Measurements from ENCODE around the gene CEP85L.

The CEP85L gene

DNA sequence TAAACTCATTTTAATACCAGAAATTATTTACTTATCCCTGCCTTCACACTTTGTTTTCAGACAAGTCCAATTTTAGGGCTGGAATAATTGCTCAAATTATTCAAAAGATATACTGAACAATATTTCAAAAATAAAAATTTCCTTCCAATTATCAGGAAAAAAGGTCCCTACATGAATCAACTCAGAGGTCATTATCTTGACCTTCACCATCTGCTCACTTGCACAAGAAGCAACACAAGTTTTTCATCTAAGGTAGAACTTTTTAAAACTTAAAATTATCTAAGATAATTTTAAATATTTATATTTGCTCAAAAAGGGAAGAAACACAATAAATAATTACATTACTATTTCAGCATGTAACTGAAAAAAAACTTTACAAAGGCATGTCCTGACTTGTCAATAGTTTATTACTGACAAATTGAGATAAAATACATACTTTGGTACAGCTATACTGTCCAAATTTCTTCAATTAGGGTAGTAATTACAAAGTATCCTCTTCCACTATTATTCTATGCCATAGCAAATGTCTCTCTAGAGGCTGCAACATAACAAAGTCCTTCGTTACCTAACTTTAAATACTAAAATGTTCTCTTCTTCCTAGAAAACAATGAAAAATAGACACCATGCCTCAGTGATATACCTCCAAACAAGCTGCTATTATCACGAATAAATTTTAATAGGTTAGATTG is 2.4 kb downstream of the CEP85L start:
- FAIRE-seq (no peak), DNase-seq (ENCODE audit: insufficient read length, low spot score) (no peak)
- TF ChIP-seq PAX5 (IDR thresholded peaks at IDR 0.05; ENCODE audit: insufficient read depth, low read length, severe bottlenecking) (no peak), POLR2AphosphoS5 (IDR thresholded peaks at IDR 0.05; ENCODE audit: low read depth, low read length) (no peak), POU2F2 (IDR thresholded peaks at IDR 0.05; ENCODE audit: low read depth, low read length) (no peak), TAF1 (IDR thresholded peaks at IDR 0.05; ENCODE audit: low read depth, low read length) (no peak), POLR2A (IDR thresholded peaks at IDR 0.05; ENCODE audit: low read depth, low read length) (no peak), SPI1 (IDR thresholded peaks at IDR 0.05; ENCODE audit: low read depth, low read length) (no peak)

- DNase-seq (ENCODE audit: insufficient read length, low spot score) (no peak), FAIRE-seq (no peak)
- no peak for TF ChIP-seq PAX5 (IDR thresholded peaks at IDR 0.05; ENCODE audit: insufficient read depth, low read length, severe bottlenecking)
- no peak for TF ChIP-seq SPI1 (IDR thresholded peaks at IDR 0.05; ENCODE audit: low read depth, low read length)
- TF ChIP-seq POU2F2 (IDR thresholded peaks at IDR 0.05; ENCODE audit: low read depth, low read length) = no peak
- no peak for TF ChIP-seq POLR2A (IDR thresholded peaks at IDR 0.05; ENCODE audit: low read depth, low read length)
- TF ChIP-seq POLR2AphosphoS5 (IDR thresholded peaks at IDR 0.05; ENCODE audit: low read depth, low read length) = no peak
- TF ChIP-seq TAF1 (IDR thresholded peaks at IDR 0.05; ENCODE audit: low read depth, low read length) = no peak
These were observed 4.4 kb downstream of the CEP85L start for GRCh38 chr6:118646977-118647376.

DNA sequence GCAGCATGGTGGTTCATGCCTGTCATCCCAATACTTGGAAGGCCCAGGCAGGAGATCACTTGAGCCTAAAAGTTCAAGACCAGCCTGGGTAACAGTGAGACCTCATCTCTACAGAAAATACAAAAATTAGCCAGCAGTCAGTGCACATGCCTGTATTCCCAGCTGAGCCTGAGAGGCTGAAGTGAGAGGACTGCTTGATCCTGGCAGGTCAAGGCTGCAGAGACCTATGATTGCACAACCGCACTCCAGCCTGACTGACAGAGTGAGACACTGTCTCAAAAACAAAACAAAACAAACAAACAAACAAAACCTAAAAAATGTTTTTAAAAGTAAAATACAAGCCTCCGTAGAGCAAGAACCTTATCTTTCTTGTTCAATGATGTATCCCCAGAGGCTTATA is 6.0 kb downstream of the CEP85L start:
- no peak for TF ChIP-seq PAX5 (IDR thresholded peaks at IDR 0.05; ENCODE audit: insufficient read depth, low read length, severe bottlenecking)
- TF ChIP-seq POU2F2 (IDR thresholded peaks at IDR 0.05; ENCODE audit: low read depth, low read length) = no peak
- no peak for TF ChIP-seq TAF1 (IDR thresholded peaks at IDR 0.05; ENCODE audit: low read depth, low read length)
- TF ChIP-seq POLR2AphosphoS5 (IDR thresholded peaks at IDR 0.05; ENCODE audit: low read depth, low read length) = no peak
- FAIRE-seq = no peak
- no peak for DNase-seq (ENCODE audit: insufficient read length, low spot score)

DNA sequence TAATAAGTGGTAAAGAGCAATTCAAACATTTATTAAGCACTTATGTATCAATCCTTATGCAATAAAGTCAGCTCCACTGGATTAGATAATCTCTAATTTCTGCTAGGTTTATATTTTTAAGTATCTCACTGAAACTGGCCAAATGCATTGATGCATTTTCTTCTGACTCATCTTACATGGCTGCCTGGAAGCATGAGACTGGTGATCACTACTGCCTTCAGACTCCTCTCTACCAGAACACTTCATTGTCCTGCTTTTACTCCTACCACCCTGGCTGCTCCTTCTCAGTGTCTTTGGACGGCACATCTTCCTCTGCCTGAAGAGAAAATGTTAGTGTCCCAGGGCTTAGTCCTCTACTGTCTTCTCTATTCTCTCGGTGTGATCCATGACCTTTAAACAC is 7.4 kb downstream of the CEP85L start:
- no peak for DNase-seq (ENCODE audit: insufficient read length, low spot score)
- no peak for FAIRE-seq
- TF ChIP-seq POLR2AphosphoS5 (IDR thresholded peaks at IDR 0.05; ENCODE audit: low read depth, low read length) (no peak), POLR2A (IDR thresholded peaks at IDR 0.05; ENCODE audit: low read depth, low read length) (no peak), PAX5 (IDR thresholded peaks at IDR 0.05; ENCODE audit: insufficient read depth, low read length, severe bottlenecking) (no peak), SPI1 (IDR thresholded peaks at IDR 0.05; ENCODE audit: low read depth, low read length) (no peak), POU2F2 (IDR thresholded peaks at IDR 0.05; ENCODE audit: low read depth, low read length) (no peak), TAF1 (IDR thresholded peaks at IDR 0.05; ENCODE audit: low read depth, low read length) (no peak)

GRCh38 chr6:118641042-118641441 is 10.3 kb downstream of the CEP85L start:
- DNase-seq (ENCODE audit: insufficient read length, low spot score) (no peak), FAIRE-seq (peak; percentile 23)
- TF ChIP-seq POLR2A (IDR thresholded peaks at IDR 0.05; ENCODE audit: low read depth, low read length) (no peak), POU2F2 (IDR thresholded peaks at IDR 0.05; ENCODE audit: low read depth, low read length) (no peak), SPI1 (IDR thresholded peaks at IDR 0.05; ENCODE audit: low read depth, low read length) (no peak), PAX5 (IDR thresholded peaks at IDR 0.05; ENCODE audit: insufficient read depth, low read length, severe bottlenecking) (no peak), TAF1 (IDR thresholded peaks at IDR 0.05; ENCODE audit: low read depth, low read length) (no peak), POLR2AphosphoS5 (IDR thresholded peaks at IDR 0.05; ENCODE audit: low read depth, low read length) (no peak)

DNA sequence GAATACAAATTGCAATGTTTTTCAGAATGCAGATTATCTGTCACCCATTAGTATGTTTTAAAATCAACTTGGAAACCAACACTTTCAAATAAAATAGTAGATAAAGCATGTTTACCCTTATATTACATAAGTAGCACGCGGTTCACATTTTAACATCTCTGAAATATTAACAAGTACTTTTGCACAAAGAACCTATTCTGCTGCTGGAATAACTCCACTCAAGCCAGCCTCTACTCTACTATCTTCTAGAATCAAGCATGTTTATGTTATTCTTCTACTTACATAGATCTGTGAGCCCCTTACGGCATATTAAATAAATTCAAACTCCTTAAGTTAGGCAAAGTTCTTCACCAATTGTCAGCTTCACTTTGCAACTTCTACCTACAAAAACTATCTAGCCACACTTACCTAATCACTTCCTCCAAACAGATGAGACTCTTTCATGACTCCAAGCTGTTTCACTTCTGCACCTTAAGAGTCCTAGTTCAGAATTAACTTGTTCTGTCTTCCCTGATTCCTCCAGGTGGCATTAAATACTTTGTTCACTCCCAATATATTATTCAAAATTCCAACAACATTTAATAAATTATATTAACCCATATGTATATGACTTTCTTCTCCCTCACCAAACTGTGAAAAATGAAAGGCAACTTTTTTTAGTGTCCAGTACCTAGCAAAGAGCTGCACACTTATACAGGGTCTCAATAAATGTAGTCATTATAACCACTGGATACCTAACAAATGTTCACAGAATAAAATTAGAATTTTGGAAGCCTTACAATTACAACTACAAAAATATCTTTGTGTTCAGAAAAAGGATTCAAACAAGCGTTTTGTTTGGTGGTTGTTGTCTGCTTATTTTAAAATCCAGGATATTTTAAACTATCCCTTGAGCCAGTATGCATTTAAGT is 12.1 kb downstream of the CEP85L start:
- FAIRE-seq (peak; percentile 81), DNase-seq (ENCODE audit: insufficient read length, low spot score) (no peak)
- TF ChIP-seq SPI1 (IDR thresholded peaks at IDR 0.05; ENCODE audit: low read depth, low read length) (peak; percentile 89), POU2F2 (IDR thresholded peaks at IDR 0.05; ENCODE audit: low read depth, low read length) (no peak), PAX5 (IDR thresholded peaks at IDR 0.05; ENCODE audit: insufficient read depth, low read length, severe bottlenecking) (no peak), POLR2AphosphoS5 (IDR thresholded peaks at IDR 0.05; ENCODE audit: low read depth, low read length) (no peak)

- no peak for FAIRE-seq
- TF ChIP-seq POU2F2 (IDR thresholded peaks at IDR 0.05; ENCODE audit: low read depth, low read length) = no peak
- TF ChIP-seq POLR2A (IDR thresholded peaks at IDR 0.05; ENCODE audit: low read depth, low read length) = no peak
- TF ChIP-seq POLR2AphosphoS5 (IDR thresholded peaks at IDR 0.05; ENCODE audit: low read depth, low read length) = no peak
- no peak for TF ChIP-seq TAF1 (IDR thresholded peaks at IDR 0.05; ENCODE audit: low read depth, low read length)
- TF ChIP-seq SPI1 (IDR thresholded peaks at IDR 0.05; ENCODE audit: low read depth, low read length) = no peak
- no peak for TF ChIP-seq PAX5 (IDR thresholded peaks at IDR 0.05; ENCODE audit: insufficient read depth, low read length, severe bottlenecking)
- no peak for DNase-seq (ENCODE audit: insufficient read length, low spot score)
These were observed 13.1 kb downstream of the CEP85L start for GRCh38 chr6:118638288-118638687.

- DNase-seq (ENCODE audit: insufficient read length, low spot score) (no peak), FAIRE-seq (no peak)
These were observed 15.3 kb downstream of the CEP85L start for GRCh38 chr6:118635909-118636735.

DNA sequence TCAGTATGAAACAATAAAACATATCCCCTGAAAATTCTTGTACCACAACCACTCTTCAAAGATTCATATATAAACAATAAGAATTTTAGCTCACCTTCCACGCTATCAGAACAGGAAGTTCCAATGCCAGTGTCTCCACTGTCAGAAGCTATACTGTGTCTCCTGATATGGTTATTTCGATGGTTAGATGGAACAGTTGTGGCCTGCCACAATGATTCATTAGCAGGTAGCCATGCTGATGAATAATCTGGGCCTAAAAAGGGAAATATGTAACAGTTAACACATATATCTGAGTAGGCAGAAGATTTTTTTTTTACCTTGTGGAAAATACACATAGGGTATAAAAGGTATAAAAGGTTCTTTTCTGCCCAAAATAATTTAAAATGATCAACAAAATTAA is 19.0 kb downstream of the CEP85L start:
- DNase-seq (ENCODE audit: insufficient read length, low spot score) (no peak), FAIRE-seq (no peak)
- no peak for TF ChIP-seq POLR2A (IDR thresholded peaks at IDR 0.05; ENCODE audit: low read depth, low read length)
- TF ChIP-seq SPI1 (IDR thresholded peaks at IDR 0.05; ENCODE audit: low read depth, low read length) = no peak
- TF ChIP-seq TAF1 (IDR thresholded peaks at IDR 0.05; ENCODE audit: low read depth, low read length) = no peak
- no peak for TF ChIP-seq PAX5 (IDR thresholded peaks at IDR 0.05; ENCODE audit: insufficient read depth, low read length, severe bottlenecking)
- no peak for TF ChIP-seq POLR2AphosphoS5 (IDR thresholded peaks at IDR 0.05; ENCODE audit: low read depth, low read length)
- no peak for TF ChIP-seq POU2F2 (IDR thresholded peaks at IDR 0.05; ENCODE audit: low read depth, low read length)

More at GRCh38 chr6:118635909-118636735, 15.3 kb downstream of the CEP85L start:
- TF ChIP-seq PAX5 (IDR thresholded peaks at IDR 0.05; ENCODE audit: insufficient read depth, low read length, severe bottlenecking) (no peak), TAF1 (IDR thresholded peaks at IDR 0.05; ENCODE audit: low read depth, low read length) (no peak), SPI1 (IDR thresholded peaks at IDR 0.05; ENCODE audit: low read depth, low read length) (no peak), POU2F2 (IDR thresholded peaks at IDR 0.05; ENCODE audit: low read depth, low read length) (no peak), POLR2A (IDR thresholded peaks at IDR 0.05; ENCODE audit: low read depth, low read length) (no peak)
